SU-DHL-6 (cell line): ENCODE results near the gene DUSP5.

Experiments used
- EZH2phosphoT487 ChIP-seq: fragments of 200-600 bp; sonication (generic), shearing (Covaris generic); conservative IDR thresholded peaks from 2 replicates; pipeline ENCODE4 v1.6.1; 2018; ENCODE audit warnings: mild to moderate bottlenecking, antibody characterized with exemption, low read length, moderate library complexity, mixed read lengths
- TF ChIP-seq, protein P1 (sequence below): fragments of 200-600 bp; sonication (generic); IDR thresholded peaks from one replicate; pipeline ENCODE4 v1.5.1; 2017; ENCODE audit warnings: antibody characterized with exemption, mild to moderate bottlenecking, low read length, moderate library complexity; ENCODE audit not compliant: insufficient read depth, poor library complexity, severe bottlenecking

DNA sequence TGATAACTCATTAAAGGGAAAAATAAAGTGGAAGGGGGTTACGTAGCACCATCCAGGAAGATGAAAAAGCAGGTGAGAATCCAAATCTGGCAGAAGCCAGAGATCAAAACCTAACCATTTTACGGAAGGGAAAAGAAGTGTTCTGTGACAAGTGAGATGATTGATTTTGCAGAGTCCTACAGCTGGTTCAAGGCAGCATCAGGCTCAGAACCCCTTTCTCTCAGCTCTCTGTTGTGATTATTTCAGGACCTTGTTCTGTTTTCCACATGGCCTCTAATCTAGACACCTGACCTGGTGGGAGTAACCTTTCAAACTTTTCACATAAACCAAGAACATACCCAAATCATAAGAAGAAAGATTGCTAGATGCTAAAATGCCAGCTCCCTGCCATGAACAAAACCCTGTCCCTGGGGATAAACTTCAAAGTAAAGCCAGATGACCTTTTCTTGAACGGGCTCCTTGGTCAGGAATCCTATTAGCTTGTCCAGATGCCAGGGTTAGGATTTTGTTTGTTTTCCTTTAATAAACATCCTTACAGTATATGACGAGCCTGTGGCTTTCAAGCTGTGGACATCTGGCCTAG is 5.9 kb downstream of the DUSP5 start:
- TF ChIP-seq, protein P1, sequence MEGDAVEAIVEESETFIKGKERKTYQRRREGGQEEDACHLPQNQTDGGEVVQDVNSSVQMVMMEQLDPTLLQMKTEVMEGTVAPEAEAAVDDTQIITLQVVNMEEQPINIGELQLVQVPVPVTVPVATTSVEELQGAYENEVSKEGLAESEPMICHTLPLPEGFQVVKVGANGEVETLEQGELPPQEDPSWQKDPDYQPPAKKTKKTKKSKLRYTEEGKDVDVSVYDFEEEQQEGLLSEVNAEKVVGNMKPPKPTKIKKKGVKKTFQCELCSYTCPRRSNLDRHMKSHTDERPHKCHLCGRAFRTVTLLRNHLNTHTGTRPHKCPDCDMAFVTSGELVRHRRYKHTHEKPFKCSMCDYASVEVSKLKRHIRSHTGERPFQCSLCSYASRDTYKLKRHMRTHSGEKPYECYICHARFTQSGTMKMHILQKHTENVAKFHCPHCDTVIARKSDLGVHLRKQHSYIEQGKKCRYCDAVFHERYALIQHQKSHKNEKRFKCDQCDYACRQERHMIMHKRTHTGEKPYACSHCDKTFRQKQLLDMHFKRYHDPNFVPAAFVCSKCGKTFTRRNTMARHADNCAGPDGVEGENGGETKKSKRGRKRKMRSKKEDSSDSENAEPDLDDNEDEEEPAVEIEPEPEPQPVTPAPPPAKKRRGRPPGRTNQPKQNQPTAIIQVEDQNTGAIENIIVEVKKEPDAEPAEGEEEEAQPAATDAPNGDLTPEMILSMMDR: no peak
- TF ChIP-seq EZH2phosphoT487: no peak
